BE2C (cell line): ENCODE data around the gene VPS39.

Source experiments
- DNase-seq: peaks from one replicate; pipeline ENCODE4 v3.0.0-alpha.2; 2020
- H3K27me3 ChIP-seq: fragments of 250-450 bp; sonication (Bioruptor Pico); 2 replicates; pipeline ENCODE4 v1.5.1; 2020; ENCODE audit warnings: mild to moderate bottlenecking
- H3K36me3 ChIP-seq: fragments of 250-450 bp; sonication (Bioruptor Pico); 2 replicates; pipeline ENCODE4 v1.5.1; 2020; ENCODE audit warnings: mild to moderate bottlenecking
- H3K4me1 ChIP-seq: fragments of 250-450 bp; sonication (Bioruptor Pico); 2 replicates; pipeline ENCODE4 v1.5.1; 2020
- H3K4me3 ChIP-seq: 2 replicates; pipeline ENCODE4 v1.5.1; 2011; ENCODE audit warnings: low read depth, low read length
- H3K9me3 ChIP-seq: fragments of 250-450 bp; sonication (Bioruptor Pico); 2 replicates; pipeline ENCODE4 v1.5.1; 2020
- TF ChIP-seq, protein P1 (sequence below): IDR thresholded peaks from 2 replicates; pipeline ENCODE4 v1.5.1; 2012; ENCODE audit warnings: mild to moderate bottlenecking, low read depth, low read length

Gene VPS39

DNA sequence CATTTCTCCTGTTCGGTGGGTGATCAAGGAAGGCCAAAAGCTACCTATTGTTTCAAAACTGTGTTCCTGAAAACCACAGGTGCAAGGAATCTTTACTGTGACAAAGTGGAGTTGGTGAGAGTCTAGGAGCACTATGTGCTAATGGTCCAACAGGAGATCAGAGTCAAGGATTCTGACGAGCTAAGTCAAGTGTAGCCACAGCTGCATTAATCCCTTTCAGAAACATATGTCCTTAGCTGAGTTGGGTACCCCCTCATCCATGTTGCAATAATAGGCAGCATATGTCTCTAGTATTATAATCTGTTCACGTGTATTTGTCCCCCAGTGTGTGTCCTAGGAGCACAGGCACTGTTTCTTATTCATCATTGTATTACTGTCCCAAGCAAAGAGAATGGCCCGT is 1.7 kb downstream of the VPS39 start:
- peaks cover 7% of the 10 kb centered on the region for H3K36me3 ChIP-seq
- no peaks in the 10 kb centered on the region for H3K9me3 ChIP-seq
- H3K27me3 ChIP-seq, result no peaks in the 10 kb centered on the region
- H3K4me3 ChIP-seq, result no peak overlapping the region
- H3K4me1 ChIP-seq, result no peaks in the 10 kb centered on the region; the same call in 1 of the 2 replicates
- DNase-seq, result no peak
- TF ChIP-seq, protein P1, sequence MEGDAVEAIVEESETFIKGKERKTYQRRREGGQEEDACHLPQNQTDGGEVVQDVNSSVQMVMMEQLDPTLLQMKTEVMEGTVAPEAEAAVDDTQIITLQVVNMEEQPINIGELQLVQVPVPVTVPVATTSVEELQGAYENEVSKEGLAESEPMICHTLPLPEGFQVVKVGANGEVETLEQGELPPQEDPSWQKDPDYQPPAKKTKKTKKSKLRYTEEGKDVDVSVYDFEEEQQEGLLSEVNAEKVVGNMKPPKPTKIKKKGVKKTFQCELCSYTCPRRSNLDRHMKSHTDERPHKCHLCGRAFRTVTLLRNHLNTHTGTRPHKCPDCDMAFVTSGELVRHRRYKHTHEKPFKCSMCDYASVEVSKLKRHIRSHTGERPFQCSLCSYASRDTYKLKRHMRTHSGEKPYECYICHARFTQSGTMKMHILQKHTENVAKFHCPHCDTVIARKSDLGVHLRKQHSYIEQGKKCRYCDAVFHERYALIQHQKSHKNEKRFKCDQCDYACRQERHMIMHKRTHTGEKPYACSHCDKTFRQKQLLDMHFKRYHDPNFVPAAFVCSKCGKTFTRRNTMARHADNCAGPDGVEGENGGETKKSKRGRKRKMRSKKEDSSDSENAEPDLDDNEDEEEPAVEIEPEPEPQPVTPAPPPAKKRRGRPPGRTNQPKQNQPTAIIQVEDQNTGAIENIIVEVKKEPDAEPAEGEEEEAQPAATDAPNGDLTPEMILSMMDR, result no peak

- Histone ChIP-seq H3K9me3 (no peaks in the 10 kb centered on the region), H3K27me3 (no peaks in the 10 kb centered on the region), H3K4me1 (no peaks in the 10 kb centered on the region; the same call in 1 of the 2 replicates), H3K36me3 (no peaks in the 10 kb centered on the region), H3K4me3 (no peak overlapping the region)
- no peak for DNase-seq
- TF ChIP-seq, protein P1, result no peak
Measured at GRCh38 chr15:42203891-42204290, 4.2 kb downstream of the VPS39 start.

GRCh38 chr15:42202653-42203052 is 5.5 kb downstream of the VPS39 start:
- Histone ChIP-seq H3K27me3 (no peaks in the 10 kb centered on the region), H3K36me3 (peaks cover 7% of the 10 kb centered on the region), H3K9me3 (no peaks in the 10 kb centered on the region), H3K4me3 (no peak overlapping the region), H3K4me1 (no peaks in the 10 kb centered on the region; the same call in 1 of the 2 replicates)
- no peak for DNase-seq
- TF ChIP-seq, protein P1, result no peak

GRCh38 chr15:42201801-42202200 is 6.3 kb downstream of the VPS39 start:
- TF ChIP-seq, protein P1, result no peak
- no peaks in the 10 kb centered on the region for H3K27me3 ChIP-seq
- no peaks in the 10 kb centered on the region for H3K4me1 ChIP-seq
- peaks cover 9% of the 10 kb centered on the region for H3K36me3 ChIP-seq
- H3K9me3 ChIP-seq, result no peaks in the 10 kb centered on the region
- DNase-seq, result no peak
- H3K4me3 ChIP-seq, result no peak overlapping the region

- no peaks in the 10 kb centered on the region for H3K9me3 ChIP-seq
- TF ChIP-seq, protein P1, result no peak
- no peak overlapping the region for H3K4me3 ChIP-seq
- H3K36me3 ChIP-seq, result peaks cover 13% of the 10 kb centered on the region
- no peak for DNase-seq
- no peaks in the 10 kb centered on the region for H3K27me3 ChIP-seq
- no peaks in the 10 kb centered on the region for H3K4me1 ChIP-seq
Measured at GRCh38 chr15:42199126-42199525, 9.0 kb downstream of the VPS39 start.

DNA sequence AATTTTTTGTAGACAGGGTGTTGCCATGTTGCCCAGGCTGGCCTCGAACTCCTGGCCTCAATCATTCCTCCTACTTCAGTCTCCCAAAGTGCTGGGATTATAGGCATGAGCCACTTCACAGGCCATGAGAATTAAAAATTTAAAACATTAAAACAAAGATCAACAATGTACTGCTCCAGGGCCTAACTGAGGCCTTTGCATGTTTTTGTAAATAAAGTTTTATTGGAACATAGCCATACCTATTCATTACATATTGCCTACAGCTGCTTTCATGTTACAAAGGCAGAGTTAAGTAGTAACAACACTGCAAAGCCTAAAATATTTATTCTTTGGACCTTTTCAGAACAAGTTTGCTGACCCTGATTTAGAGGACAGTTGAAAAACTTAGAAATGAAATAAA is 9.6 kb downstream of the VPS39 start:
- TF ChIP-seq, protein P1, result no peak

More for the DNA sequence above, 9.6 kb downstream of the VPS39 start:
- Histone ChIP-seq H3K27me3 (no peaks in the 10 kb centered on the region), H3K4me1 (no peaks in the 10 kb centered on the region), H3K9me3 (no peaks in the 10 kb centered on the region), H3K4me3 (no peak overlapping the region), H3K36me3 (peaks cover 13% of the 10 kb centered on the region)
- no peak for DNase-seq
